M059J (cell line): ENCODE results near the gene NME3. TPM values are rescaled to one million over a fixed set of nuclear protein-coding genes. Genes with fewer than 3 reads are reported as not detected.
"Not testable (repeated sequence)": the region's sequence is repeated elsewhere in the genome, so short reads cannot be mapped to it uniquely, and the experiment has no call there.

Experiments used
- DNase-seq: peaks from one replicate; pipeline ENCODE4 v3.0.0-alpha.2; 2012; ENCODE audit warnings: low read depth
- total RNA-seq: library from RNA; depleted of rRNA; stranded (reverse); fragments of >200 nt; shearing (Covaris generic); gene quantifications from 2 replicates; pipeline ENCODE4 v1.2.3, GENCODE V29; 2014; rRNA removed

The NME3 gene
- not detected in 2 replicates for total RNA-seq

- DNase-seq, result no peak
These were observed at the start of gene NME3 for GRCh38 chr16:1771188-1771863. NME3 (minus strand) TSS chr16:1771543; CDS start chr16:1771534, 9 bp downstream.

- no peak for DNase-seq
These were observed 49.6 kb upstream of the NME3 start for GRCh38 chr16:1820946-1821290.

- DNase-seq, result no peak
These were observed 49.0 kb upstream of the NME3 start for GRCh38 chr16:1820096-1820945.

GRCh38 chr16:1819611-1820010, 48.3 kb upstream of the NME3 start:
- no peak for DNase-seq

GRCh38 chr16:1818873-1819525, 47.7 kb upstream of the NME3 start:
- no peak for DNase-seq

- DNase-seq, result no peak
These were observed 47.0 kb upstream of the NME3 start for GRCh38 chr16:1818204-1818872.

- no peak for DNase-seq
These were observed 46.4 kb upstream of the NME3 start for GRCh38 chr16:1817716-1818115.

GRCh38 chr16:1817276-1817589, 45.9 kb upstream of the NME3 start:
- no peak for DNase-seq

GRCh38 chr16:1816396-1817275, 45.3 kb upstream of the NME3 start:
- DNase-seq, result no peak

GRCh38 chr16:1815461-1815860, 44.1 kb upstream of the NME3 start:
- no peak for DNase-seq

GRCh38 chr16:1812732-1813163, 41.4 kb upstream of the NME3 start:
- DNase-seq, result no peak

- no peak for DNase-seq
These were observed 39.2 kb upstream of the NME3 start for GRCh38 chr16:1810536-1810935.

GRCh38 chr16:1810106-1810505, 38.8 kb upstream of the NME3 start:
- DNase-seq, result no peak

- DNase-seq, result no peak
These were observed 38.0 kb upstream of the NME3 start for GRCh38 chr16:1809281-1809801.

- DNase-seq, result no peak
These were observed 37.3 kb upstream of the NME3 start for GRCh38 chr16:1808691-1809090.

- no peak for DNase-seq
These were observed 36.3 kb upstream of the NME3 start for GRCh38 chr16:1807626-1808025.

- no peak for DNase-seq
These were observed 29.4 kb upstream of the NME3 start for GRCh38 chr16:1800701-1801100.

- not testable (repeated sequence) for DNase-seq
These were observed 27.9 kb upstream of the NME3 start for GRCh38 chr16:1799263-1799662.

- no peak for DNase-seq
These were observed 23.7 kb upstream of the NME3 start for GRCh38 chr16:1794908-1795666.

GRCh38 chr16:1794221-1794871, 23.0 kb upstream of the NME3 start:
- DNase-seq, result no peak
